ENCODE results near the gene CTDNEP1.

CTDNEP1 gene

GRCh38 chr17:7294614-7295153, 43.1 kb upstream of the CTDNEP1 start, which contains the start of gene YBX2:
TSS of gene YBX2 (minus strand) at chr17:7294639. CDS start at chr17:7294500, 139 bp downstream.
- Histone ChIP-seq H3K27me3 (ENCODE audit: control insufficient read depth, low read length) (peaks cover 40% of the 10 kb centered on the region), H3F3A (ENCODE audit: control insufficient read depth, insufficient read depth) (0 out of 2 replicates have a peak, but pooled peaks cover 2% of the 10 kb centered on the region), H3K27ac (ENCODE audit: low read depth, low read length) (no peak within 1 kb of the TSS), H3K4me2 (ENCODE audit: low read length) (peak within 1 kb of the TSS; percentile 89), H3K9me2 (replicated peaks; ENCODE audit: control insufficient read depth, low read length) (no peaks in the 10 kb centered on the region), H3K9me3 (ENCODE audit: control insufficient read depth, insufficient read depth, low read length) (no peaks in the 10 kb centered on the region), H3K4me3 (ENCODE audit: low read length) (peak within 1 kb of the TSS; percentile 69), H3K36me3 (ENCODE audit: control insufficient read depth, low read length) (no peaks in the 10 kb centered on the region), H3K4me1 (ENCODE audit: control insufficient read depth, low read length) (peaks cover 23% of the 10 kb centered on the region), H3K79me2 (ENCODE audit: control insufficient read depth, low read length) (no peaks in the 10 kb centered on the region), H4K20me1 (ENCODE audit: control insufficient read depth, insufficient read depth, low read depth, low read length) (no peaks in the 10 kb centered on the region)
- TF ChIP-seq EZH2phosphoT487 (IDR thresholded peaks at IDR 0.05; ENCODE audit: borderline replicate concordance, low read length): no peak
- TF ChIP-seq CTCF (IDR thresholded peaks at IDR 0.05; ENCODE audit: low read depth, low read length, poor library complexity, severe bottlenecking): no peak

- Histone ChIP-seq H3K9me3 (ENCODE audit: control insufficient read depth, insufficient read depth, low read length) (no peaks in the 10 kb centered on the region), H3K4me1 (ENCODE audit: control insufficient read depth, low read length) (peaks cover 23% of the 10 kb centered on the region), H3F3A (ENCODE audit: control insufficient read depth, insufficient read depth) (0 out of 2 replicates have a peak, but pooled peaks cover 2% of the 10 kb centered on the region), H4K20me1 (ENCODE audit: control insufficient read depth, insufficient read depth, low read depth, low read length) (no peaks in the 10 kb centered on the region), H3K27ac (ENCODE audit: low read depth, low read length) (no peak overlapping the region), H3K9me2 (replicated peaks; ENCODE audit: control insufficient read depth, low read length) (no peaks in the 10 kb centered on the region), H3K4me3 (ENCODE audit: low read length) (no peak overlapping the region), H3K36me3 (ENCODE audit: control insufficient read depth, low read length) (no peaks in the 10 kb centered on the region), H3K4me2 (ENCODE audit: low read length) (no peak overlapping the region), H3K79me2 (ENCODE audit: control insufficient read depth, low read length) (no peaks in the 10 kb centered on the region), H3K27me3 (ENCODE audit: control insufficient read depth, low read length) (peaks cover 47% of the 10 kb centered on the region)
- TF ChIP-seq EZH2phosphoT487 (IDR thresholded peaks at IDR 0.05; ENCODE audit: borderline replicate concordance, low read length): no peak
- no peak for TF ChIP-seq CTCF (IDR thresholded peaks at IDR 0.05; ENCODE audit: low read depth, low read length, poor library complexity, severe bottlenecking)
These were observed 42.5 kb upstream of the CTDNEP1 start for GRCh38 chr17:7293816-7294613.

GRCh38 chr17:7293159-7293558, 41.6 kb upstream of the CTDNEP1 start:
- H3K27me3 ChIP-seq (ENCODE audit: control insufficient read depth, low read length): peaks cover 53% of the 10 kb centered on the region
- peaks cover 23% of the 10 kb centered on the region for H3K4me1 ChIP-seq (ENCODE audit: control insufficient read depth, low read length)
- no peaks in the 10 kb centered on the region for H3K36me3 ChIP-seq (ENCODE audit: control insufficient read depth, low read length)
- no peak overlapping the region for H3K27ac ChIP-seq (ENCODE audit: low read depth, low read length)
- H3K4me3 ChIP-seq (ENCODE audit: low read length): no peak overlapping the region
- TF ChIP-seq CTCF (IDR thresholded peaks at IDR 0.05; ENCODE audit: low read depth, low read length, poor library complexity, severe bottlenecking): no peak
- no peak for TF ChIP-seq EZH2phosphoT487 (IDR thresholded peaks at IDR 0.05; ENCODE audit: borderline replicate concordance, low read length)
- H3K9me3 ChIP-seq (ENCODE audit: control insufficient read depth, insufficient read depth, low read length): no peaks in the 10 kb centered on the region
- H3K79me2 ChIP-seq (ENCODE audit: control insufficient read depth, low read length): no peaks in the 10 kb centered on the region
- H3K9me2 ChIP-seq (replicated peaks; ENCODE audit: control insufficient read depth, low read length): no peaks in the 10 kb centered on the region
- no peaks in the 10 kb centered on the region for H4K20me1 ChIP-seq (ENCODE audit: control insufficient read depth, insufficient read depth, low read depth, low read length)
- no peak overlapping the region for H3K4me2 ChIP-seq (ENCODE audit: low read length)
- H3F3A ChIP-seq (ENCODE audit: control insufficient read depth, insufficient read depth): 0 out of 2 replicates have a peak, but pooled peaks cover 2% of the 10 kb centered on the region
